Fibroblast of skin of right quadriceps (primary cell): ENCODE data around the gene ABHD16B.

Experiments
- DNase-seq: peaks from one replicate; pipeline ENCODE4 v3.0.0-alpha.2; 2013

ABHD16B gene

DNA sequence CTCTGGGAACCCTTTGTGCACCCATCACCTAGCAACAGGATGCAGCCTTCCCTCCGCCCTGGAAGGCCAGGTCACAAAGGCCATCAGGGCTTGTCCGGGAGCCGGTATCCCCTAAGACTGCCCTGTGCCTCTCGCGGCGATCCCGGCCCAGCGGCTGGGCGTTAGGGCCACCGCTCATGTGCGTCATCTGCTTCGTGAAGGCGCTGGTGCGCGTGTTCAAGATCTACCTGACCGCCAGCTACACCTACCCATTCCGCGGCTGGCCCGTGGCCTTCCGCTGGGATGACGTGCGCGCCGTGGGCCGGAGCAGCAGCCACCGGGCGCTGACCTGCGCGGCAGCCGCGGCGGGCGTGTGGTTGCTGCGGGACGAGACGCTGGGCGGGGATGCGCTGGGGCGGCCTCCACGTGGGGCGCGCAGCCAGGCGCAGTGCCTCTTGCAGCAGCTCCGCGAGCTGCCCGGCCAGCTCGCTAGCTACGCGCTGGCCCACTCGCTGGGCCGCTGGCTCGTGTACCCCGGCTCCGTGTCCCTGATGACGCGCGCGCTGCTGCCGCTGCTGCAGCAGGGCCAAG, at the start of gene ABHD16B:
ABHD16B (plus strand) TSS at position 134 of the 570 bp plus-strand sequence; CDS start at position 177, 43 bp downstream.
- no peak for DNase-seq

DNA sequence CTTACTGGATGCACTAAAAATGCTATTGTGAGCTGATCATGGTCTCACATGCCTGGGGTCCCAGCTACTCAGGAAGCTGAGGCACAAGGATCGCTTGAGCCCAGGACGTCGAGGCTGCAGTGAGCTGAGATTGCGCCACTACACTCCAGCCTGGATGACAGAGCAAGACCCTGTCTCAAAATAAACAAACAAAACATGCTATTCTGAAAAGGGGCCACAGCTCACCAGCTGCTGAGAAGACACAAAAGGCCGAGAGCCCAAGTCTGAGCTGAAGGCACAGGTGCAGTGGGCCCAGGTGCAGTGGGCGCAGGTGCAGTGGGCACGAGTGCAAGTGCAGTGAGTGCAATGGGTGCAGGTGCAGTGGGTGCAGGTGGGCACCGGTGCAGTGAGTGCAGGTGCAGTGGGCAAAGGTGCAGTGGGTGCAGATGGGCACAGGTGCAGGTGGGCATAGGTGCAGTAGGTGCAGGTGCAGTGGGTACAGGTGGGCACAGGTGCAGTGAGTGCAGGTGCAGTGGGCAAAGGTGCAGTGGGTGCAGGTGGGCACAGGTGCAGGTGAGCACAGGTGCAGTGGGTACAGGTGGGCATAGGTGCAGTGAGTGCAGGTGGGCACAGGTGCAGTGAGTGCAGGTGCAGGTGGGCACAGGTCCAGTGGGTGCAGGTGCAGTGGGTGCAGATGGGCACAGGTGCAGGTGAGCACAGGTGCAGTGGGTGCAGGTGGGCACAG, 46.2 kb upstream of the ABHD16B start:
- no peak for DNase-seq

DNA sequence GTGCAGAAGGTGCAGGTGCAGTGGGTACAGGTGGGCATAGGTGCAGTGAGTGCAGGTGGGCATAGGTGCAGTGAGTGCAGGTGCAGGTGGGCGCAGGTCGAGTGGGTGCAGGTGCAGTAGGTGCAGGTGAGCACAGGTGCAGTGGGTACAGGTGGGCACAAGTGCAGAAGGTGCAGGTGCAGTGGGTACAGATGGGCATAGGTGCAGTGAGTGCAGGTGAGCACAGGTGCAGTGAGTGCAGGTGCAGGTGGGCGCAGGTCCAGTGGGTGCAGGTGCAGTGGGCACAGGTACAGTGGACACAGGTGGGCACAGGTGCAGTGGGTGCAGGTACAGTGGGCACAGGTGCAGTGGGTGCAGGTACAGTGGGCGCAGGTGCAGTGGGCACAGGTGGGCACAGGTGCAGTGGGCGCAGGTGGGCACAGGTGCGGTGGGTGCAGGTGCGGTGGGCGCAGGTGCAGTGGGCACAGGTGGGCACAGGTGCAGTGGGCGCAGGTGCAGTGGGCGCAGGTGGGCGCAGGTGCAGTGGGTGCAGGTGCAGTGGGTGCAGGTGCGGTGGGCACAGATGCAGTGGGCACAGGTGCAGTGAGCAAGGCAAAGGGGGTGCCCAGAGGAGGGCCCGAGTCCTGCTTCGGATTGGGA, 45.6 kb upstream of the ABHD16B start:
- no peak for DNase-seq

DNA sequence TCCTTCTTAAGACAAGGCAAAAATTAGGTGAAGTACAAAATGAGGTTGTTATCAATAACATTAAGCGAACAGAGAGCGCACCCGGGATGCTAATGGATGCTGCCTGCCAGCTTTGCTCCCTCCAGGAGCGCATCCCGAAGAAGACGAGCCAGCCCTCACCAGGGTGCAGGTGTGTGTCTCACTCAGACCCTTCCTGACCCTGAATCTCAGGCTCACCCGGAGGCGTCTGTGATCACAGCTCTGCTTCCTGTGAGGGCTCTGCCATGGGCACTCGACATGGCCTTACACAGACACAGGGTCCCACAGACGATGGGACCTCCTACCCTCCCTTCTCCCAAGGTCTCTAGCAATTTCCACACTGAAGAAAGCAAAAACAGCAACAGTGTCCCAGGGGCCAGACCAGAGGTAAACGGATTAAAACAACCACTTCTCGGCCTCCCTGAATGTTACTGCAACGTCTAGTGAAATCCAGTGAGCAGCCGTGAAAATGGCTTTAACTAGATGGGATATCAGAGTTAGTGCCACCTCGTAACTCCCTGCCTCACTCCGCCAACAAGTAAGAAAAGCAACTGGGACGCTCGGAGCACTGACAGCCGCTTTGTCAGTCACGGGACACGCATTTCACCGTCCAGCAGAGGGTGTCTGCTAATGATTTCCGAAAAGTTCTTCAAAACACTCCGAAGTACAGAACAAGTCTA, 41.9 kb upstream of the ABHD16B start:
- DNase-seq, result no peak

DNA sequence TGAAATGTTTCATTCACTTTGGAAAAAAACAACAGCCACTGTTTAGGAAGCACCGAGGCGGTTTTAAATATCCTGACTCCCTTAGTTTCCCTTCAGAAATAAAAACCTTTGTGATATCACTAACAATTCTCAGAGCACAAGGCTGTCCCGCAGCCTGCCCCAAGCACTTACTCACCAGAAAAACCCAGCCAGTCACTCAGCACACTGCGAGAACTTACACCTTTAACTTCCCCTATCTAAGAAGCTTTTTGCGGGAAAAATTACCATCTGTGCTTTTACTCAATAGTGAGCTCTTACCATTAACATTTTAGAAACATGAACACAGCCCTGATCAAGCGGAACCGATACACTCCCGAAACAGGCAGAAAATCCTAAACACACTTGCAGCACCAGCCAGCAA, 39.5 kb upstream of the ABHD16B start:
- no peak for DNase-seq

DNA sequence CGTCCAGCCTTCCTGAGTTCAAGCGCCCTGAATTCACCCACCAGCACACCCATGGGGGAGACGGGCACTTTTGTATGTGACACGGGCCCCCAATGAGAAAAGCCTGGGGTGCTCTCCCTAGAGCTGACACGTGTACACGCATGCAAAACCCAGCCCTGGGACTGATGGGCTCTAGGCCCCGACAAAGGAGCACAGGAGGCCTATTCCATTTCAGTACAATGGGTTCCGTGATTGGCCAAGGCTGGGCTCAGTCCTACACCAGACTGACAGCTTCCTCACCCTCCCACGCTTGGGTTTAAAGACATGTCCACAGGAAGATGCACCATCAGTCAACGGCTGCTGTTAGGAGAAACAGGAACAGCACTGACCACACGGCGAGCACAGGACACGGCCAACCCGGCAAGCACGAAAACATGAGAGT, 39.0 kb upstream of the ABHD16B start:
- no peak for DNase-seq

DNA sequence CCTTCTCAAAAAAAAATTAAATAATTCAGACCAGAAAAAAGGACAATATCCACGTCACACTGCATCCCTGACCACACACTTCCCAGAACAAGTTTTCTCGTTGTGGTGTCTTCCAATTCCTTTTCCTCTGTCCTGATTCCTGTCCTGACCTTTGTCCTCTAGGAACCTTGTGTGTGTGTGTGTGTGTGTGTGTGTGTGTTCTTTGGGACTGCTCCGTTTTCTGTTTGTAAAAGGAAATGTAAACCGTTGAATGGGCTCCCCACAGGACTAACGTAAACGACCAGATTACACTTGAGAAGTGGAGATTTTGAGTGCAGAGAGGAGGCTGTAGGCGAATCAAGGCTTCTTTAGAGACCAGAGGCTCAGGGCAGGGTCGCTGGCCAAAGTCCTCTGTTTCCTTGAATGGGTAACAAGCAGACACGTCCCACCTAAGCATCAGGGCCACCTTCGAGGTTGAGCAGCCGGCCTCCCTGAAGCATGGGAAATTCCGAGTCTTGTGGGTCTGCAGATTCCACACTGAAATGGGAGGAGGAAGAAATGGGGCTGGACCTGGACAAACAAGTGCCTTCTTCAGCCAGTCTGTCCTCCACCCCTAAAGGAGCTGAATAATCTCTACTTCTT, 37.5 kb upstream of the ABHD16B start:
- no peak for DNase-seq

DNA sequence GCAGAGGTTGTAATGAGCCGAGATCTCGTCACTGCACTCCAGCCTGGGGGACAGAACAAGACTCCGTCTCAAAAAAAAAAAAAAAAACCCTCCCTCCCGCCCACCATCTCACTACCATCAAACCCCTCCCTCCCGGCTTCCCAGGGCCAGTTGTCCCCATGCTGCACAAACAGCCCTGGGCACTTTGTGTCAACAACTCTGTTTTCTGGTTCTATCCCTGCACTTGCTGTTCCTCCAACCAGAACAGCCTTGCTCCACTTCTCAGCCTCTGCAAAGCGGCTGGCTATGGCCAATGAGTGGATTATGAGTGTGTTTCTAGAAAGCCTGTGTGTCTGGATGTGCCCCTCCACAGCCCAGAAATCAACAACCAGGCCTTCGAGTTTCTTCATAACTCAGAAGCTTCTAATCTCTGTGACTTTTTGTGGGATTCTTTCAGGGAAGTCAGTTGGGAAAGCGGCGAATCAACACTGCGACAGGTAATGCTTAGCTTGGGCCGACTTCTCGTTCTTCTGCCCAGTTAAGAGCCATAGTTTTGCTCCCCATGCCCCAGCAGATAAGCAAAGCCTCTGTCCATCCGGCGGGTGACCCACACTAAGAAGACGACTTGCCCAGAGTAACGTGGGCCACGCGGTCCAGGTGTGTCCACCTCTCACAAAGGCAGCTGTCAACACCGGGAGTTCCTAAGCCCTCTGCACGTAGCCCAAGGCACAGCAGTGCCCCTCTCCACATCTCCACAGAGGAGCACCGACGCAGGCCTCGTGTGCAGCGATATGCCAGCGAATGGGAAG, 35.8 kb upstream of the ABHD16B start:
- no peak for DNase-seq

DNA sequence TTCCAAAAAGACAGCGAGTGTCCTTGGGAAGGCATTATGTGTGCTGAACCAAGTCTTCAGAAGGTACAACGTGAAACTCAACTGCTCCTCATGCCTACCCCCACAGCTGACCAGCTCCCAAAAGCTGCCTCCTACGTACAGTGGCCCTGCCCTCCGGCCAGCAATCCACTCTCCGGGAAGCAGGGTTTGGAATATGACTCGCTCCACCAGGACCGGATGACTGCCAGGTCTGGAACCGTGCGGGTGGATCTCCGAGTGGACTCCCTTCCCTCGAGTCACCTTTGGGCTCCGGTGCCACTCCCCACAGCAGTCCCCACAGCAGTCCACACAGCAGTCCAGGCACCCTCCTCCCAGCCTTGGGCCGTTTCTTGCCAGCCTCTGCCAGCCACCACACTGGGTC, 34.5 kb upstream of the ABHD16B start:
- DNase-seq, result no peak

DNA sequence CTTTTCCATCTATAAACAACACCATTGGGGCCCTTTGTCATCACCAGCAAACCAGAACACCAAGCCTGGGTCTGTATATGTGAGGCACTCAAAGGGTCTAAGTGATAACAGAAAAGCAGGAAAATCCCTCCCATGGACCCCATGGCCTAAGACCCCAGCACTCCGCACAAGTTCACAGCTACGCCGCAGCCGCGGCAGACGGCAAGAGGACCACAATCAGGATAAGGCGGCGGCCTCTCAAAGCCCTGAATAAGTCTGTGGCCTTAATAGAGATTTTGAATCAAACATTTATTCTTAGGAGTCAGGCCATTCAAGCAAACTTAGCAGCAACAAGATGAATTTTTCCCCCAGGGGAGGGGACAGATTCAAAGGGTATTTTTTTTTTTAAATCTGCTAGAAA, 33.2 kb upstream of the ABHD16B start:
- no peak for DNase-seq

DNA sequence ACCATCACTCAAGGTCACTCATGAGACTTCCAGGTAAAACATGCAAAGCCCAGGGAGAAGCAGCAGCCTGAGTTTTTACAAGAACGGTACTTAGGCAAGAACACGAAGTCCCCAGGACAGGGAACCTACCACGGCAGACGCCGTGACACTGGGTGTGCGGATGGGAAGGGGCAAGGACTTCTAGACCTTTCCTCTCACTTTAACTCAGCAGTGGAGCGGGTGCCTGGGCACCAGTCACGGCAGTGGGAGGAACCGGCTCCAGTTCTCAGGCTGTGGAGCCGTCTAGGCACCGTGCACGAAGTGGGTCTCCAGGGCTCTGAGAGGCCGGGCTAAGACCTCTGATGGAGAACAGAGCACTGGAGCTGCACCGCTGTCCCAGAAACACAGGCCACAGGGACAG, 32.8 kb upstream of the ABHD16B start:
- DNase-seq, result no peak

DNA sequence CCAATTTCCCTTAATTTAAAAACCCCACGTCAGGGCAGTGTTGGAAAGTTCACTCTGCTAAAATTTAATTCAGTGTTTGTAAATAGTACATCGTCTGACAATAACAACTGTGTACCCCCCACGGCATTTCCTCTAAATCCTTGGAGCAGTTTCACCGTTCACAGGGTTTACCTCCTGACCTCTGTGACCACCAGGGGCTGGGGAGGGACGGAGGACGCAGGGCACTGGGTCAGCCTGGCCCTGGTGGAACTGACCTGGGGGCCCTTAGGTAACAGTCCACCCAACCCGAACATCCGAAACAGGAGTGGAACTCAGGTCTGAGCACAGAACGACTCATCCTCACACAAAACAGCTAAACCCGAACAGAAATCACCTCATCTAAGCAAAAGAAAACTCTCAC, 32.3 kb upstream of the ABHD16B start:
- DNase-seq, result no peak

DNA sequence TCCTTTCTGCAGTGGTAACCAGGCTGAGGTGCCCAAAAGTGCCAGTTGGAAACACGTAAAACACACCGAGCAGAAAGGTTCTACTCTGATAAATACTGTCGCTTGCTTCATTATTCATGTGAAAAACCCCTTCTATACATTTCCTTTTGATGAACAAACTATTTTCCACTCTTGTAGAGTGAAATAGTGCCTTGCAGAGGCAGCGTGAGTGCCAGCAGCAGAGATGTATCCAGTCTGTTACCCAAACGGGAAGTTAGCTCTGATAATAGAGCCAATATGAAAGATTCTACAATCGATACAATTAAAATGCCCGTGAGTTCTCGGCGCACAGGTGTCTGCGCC, 31.7 kb upstream of the ABHD16B start:
- DNase-seq, result no peak

DNA sequence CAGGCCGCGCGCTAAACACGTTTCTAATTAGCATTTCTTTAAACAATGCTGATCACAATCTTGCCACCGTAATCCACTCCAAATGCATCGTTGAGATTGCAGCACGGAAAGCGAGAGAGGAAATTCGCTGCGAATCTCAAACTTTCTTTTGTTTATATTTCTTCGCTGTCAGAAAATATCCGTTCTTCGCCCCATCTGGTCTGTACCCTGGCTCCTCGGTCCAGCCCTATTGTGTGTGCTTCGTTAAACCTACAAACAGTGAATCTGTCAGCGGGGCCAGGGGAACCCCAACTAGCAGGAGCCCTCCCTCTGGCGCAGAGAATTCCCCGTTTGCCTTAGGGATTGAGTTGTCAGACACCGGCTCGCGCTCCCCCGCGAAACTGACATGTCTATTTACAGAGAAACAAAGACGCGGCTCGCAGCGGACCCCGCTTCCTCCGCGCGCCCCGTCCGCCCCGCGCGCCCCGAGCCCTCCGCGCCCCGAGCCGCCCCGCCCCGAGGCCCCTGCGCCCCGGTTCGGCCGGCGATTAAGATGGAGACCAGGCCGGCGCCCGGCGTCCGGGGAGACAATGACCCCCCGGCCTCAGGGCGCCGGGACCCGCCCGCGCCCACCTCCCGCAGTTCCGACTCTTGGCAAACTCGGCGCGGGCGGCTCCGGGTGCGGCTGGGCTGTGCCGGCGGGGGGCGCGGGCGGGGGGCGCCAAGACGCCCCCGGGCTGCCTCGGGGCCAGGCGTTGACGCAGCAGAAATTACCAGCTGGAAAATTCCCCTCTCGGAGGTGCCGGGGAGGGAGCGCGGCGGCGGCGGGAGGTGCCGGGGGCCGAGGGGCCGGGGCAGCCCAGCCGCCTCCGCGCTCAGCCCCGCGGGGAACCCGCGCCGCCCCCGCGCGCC, 31.1 kb upstream of the ABHD16B start:
- no peak for DNase-seq

DNA sequence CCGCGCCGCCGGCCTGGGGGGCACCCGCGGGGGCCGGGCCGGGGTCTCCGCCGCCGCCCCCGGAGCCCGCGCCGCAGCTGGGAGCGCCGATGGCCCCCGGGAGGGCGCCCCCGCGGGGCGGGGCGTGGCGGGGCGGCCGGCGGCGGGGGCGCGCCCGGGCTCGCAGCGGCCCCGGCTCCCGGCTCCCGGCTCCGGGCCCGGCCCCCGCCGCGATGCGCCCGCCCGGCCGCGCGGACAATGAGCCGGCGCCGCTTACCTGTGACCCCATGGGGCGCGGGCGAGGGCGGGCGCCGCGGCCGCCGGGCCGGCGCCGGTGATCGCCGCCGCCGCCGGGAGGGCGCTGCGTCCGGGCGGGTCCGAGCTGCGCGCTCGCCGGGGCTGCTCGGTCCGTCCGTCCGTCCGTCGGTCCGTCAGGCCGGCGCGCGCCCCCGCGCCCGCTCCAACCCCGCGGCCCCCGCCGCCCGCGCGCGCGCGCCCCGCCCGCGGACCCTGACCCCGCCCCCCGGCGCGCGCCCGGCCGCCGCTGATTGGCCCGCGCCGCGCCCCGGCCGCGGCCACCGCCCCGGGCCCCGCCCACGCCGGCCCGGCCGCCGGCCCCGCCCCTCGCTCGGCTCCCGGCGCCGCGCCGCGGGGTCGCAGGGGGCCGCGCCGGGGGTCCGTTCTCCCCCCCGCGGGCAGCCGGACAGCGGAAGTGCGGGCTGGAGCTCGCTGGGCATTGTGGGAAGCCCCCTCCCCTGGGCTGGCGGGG, 30.3 kb upstream of the ABHD16B start, which contains the start of gene ZBTB46:
ZBTB46 (minus strand) TSS at position 424 of the 748 bp plus-strand sequence. CDS start 40,507 bp downstream, outside the sequence.
- DNase-seq, result peak; percentile 26

DNA sequence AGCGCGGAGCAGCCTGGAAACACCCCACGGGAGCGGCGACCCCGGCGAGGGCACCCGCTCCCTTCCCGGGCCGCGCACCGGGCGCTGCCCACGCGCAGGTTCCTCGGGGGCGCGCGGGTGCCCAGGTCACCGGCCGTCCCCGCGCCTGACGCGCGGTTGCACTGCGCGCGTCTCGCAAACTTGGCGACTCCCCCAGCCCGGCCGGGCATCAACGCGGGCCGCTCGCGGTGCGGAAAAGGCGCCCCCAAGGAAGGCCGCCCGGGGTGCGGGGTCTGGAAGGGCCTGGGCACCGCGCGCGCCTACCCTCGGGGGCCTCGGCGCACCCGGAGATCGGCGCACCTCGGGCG, 29.7 kb upstream of the ABHD16B start:
- no peak for DNase-seq

DNA sequence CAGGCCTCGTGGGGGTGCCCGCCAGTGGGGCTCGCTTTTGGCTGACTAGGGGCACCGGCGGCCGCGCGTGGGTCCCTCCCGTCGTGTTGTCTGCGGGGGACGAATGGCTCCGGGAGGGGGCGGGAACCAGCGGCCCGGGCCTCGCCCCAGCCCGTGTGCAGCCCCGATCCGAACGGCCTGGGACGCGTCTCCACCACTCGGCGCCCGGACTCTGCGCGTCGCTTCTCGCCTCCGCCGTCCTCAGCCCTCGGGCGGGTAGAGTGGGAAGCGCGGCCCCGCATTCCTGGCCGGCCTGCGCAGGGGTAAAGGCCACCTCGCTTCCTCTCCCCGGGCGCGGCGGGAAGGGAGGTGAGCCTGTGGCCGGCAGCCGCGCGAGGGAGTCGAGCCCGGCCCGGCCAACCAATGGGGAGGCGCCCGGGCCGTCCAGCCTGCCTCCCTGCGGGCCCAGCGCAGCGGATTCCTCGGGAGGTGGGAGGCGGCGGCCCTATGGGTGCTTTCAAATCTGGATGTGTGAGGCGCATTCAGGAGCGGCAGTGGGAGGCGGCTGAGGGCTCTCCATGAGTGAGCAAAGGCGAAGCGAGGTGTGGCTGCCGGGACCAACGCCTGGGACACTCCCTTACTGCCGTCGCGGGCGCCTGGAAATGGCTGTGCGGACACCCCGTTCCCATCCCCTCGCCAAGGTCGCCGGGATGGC, 29.2 kb upstream of the ABHD16B start:
- no peak for DNase-seq

DNA sequence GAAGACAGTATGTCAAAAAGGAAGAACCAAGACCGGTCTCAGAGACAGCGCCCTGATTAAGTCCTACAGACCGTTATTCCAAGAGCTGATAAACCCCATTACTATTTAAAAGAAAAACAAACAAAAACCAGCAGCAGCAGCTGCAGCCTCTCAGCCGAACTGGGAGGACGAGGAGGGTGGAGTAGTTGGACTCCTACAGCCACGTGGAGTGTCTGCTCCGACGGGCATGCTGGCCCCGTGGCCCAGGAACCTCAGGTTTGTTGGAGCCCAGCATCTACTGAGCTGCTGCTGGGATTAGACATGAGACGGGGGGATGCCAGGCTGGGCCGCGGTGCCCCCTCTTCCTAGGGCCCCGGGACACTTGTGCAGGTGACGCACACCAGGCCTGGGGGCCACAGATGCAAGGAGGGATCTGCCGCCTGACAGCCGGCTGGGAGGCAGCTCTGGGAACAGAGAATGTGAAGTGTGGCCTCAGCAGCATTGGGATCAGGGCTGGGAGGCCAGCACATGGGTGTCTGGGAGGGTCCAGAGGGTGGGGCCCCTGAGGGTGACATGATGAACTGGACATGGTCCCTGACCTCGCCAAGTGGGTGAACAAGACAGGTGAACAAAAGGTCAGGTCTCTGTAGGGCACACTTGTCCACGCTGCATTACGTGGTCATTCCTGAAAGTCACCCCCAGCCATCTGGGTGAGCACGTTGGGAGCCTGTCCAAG, 27.4 kb upstream of the ABHD16B start:
- DNase-seq, result no peak

DNA sequence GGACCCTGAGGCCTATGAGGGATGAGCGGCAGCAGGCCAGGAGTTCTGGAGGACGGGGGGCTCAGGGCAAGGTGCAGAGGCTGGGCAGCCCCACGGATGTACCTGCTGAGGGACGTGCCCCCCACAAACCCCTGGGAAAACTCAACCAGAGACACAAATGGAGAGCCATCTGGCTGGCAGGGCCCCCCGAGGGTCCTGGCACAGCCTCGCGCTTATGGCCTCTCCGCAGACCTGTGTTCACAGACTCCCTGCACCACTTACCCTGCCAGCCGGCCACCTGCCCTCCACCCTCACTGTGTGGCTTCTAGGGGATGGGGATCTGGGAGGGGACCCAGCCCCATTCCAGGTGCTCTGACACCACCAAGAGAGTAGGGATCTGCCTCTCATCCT, 26.8 kb upstream of the ABHD16B start:
- DNase-seq, result no peak
